ENCODE data around the gene ZNF79.

The ZNF79 gene

GRCh38 chr9:127438394-127438793 lies 14.2 kb downstream of the ZNF79 start:
- DNase-seq (ENCODE audit: low read depth) = no peak
- H3K4me3 ChIP-seq (ENCODE audit: low read length) = no peak overlapping the region
- no peak for TF ChIP-seq CTCF (IDR thresholded peaks at IDR 0.05; ENCODE audit: insufficient read depth, low read depth, low read length, missing control alignments)

GRCh38 chr9:127444283-127444920 lies 20.2 kb downstream of the ZNF79 start:
- no peak for TF ChIP-seq CTCF (IDR thresholded peaks at IDR 0.05; ENCODE audit: insufficient read depth, low read depth, low read length, missing control alignments)
- no peak for DNase-seq (ENCODE audit: low read depth)

GRCh38 chr9:127444921-127445850 lies 21.0 kb downstream of the ZNF79 start:
- H3K4me3 ChIP-seq (ENCODE audit: low read length) = no peak overlapping the region
- no peak for TF ChIP-seq CTCF (IDR thresholded peaks at IDR 0.05; ENCODE audit: insufficient read depth, low read depth, low read length, missing control alignments)
- DNase-seq (ENCODE audit: low read depth) = peak; percentile 52

More at GRCh38 chr9:127444283-127444920, 20.2 kb downstream of the ZNF79 start:
- H3K4me3 ChIP-seq (ENCODE audit: low read length) = no peak overlapping the region

GRCh38 chr9:127445851-127446712 lies 21.9 kb downstream of the ZNF79 start:
- TF ChIP-seq CTCF (IDR thresholded peaks at IDR 0.05; ENCODE audit: insufficient read depth, low read depth, low read length, missing control alignments) = no peak
- H3K4me3 ChIP-seq (ENCODE audit: low read length) = no peak overlapping the region
- no peak for DNase-seq (ENCODE audit: low read depth)

GRCh38 chr9:127446713-127447415 lies 22.7 kb downstream of the ZNF79 start:
- DNase-seq (ENCODE audit: low read depth) = no peak
- no peak overlapping the region for H3K4me3 ChIP-seq (ENCODE audit: low read length)
- no peak for TF ChIP-seq CTCF (IDR thresholded peaks at IDR 0.05; ENCODE audit: insufficient read depth, low read depth, low read length, missing control alignments)

GRCh38 chr9:127447416-127448111 lies 23.4 kb downstream of the ZNF79 start:
- H3K4me3 ChIP-seq (ENCODE audit: low read length) = no peak overlapping the region
- TF ChIP-seq CTCF (IDR thresholded peaks at IDR 0.05; ENCODE audit: insufficient read depth, low read depth, low read length, missing control alignments) = no peak
- no peak for DNase-seq (ENCODE audit: low read depth)
